Neural cell (in vitro differentiated cells): ENCODE measurements around the gene IGFBP2. TPM values are rescaled to one million over a fixed set of nuclear protein-coding genes. Genes with fewer than 3 reads are reported as not detected.

ENCODE experiments used
- H2AFZ ChIP-seq: fragments of 200-600, 300-800 bp; sonication (generic), shearing (Covaris generic); 2 replicates; pipeline ENCODE4 v1.6.0; 2014; ENCODE audit warnings: low read depth, mild to moderate bottlenecking, antibody characterized with exemption, low read length, moderate library complexity
- H3F3A ChIP-seq: fragments of 200-600 bp; shearing (Covaris generic); 2 replicates; pipeline ENCODE4 v1.6.1; 2016; ENCODE audit warnings: mild to moderate bottlenecking, moderate library complexity, mixed read lengths, antibody characterized with exemption, low read length; ENCODE audit not compliant: insufficient read depth, poor library complexity, severe bottlenecking
- H3K27ac ChIP-seq: fragments of 200-600, 300-800 bp; sonication (generic), shearing (Covaris generic); 2 replicates; pipeline ENCODE4 v1.5.1; 2014; ENCODE audit warnings: mild to moderate bottlenecking, low read length, moderate library complexity
- H3K27me3 ChIP-seq: fragments of 300-800, 200-600 bp; sonication (generic), shearing (Covaris generic); 2 replicates; pipeline ENCODE4 v1.6.0; 2014; ENCODE audit warnings: mild to moderate bottlenecking, low read depth, low read length, moderate library complexity; ENCODE audit not compliant: insufficient read depth
- H3K36me3 ChIP-seq: fragments of 300-800, 200-600 bp; sonication (generic), shearing (Covaris generic); 2 replicates; pipeline ENCODE4 v1.5.1; 2014; ENCODE audit warnings: mild to moderate bottlenecking, antibody characterized with exemption, low read length, moderate library complexity; ENCODE audit not compliant: insufficient read depth
- H3K4me2 ChIP-seq: fragments of 300-800, 200-600 bp; sonication (generic), shearing (Covaris generic); 2 replicates; pipeline ENCODE4 v1.6.0; 2014; ENCODE audit warnings: mild to moderate bottlenecking, low read length
- H3K4me3 ChIP-seq: fragments of 300-800, 200-600 bp; sonication (generic), shearing (Covaris generic); 2 replicates; pipeline ENCODE4 v1.5.1; 2014; ENCODE audit warnings: mild to moderate bottlenecking, low read length, moderate library complexity
- H3K79me2 ChIP-seq: fragments of 200-600 bp; shearing (Covaris generic); replicated peaks from 2 replicates; pipeline ENCODE4 v1.6.0; 2014; ENCODE audit warnings: mild to moderate bottlenecking, low read length, moderate library complexity; ENCODE audit not compliant: insufficient read depth
- H3K9ac ChIP-seq: fragments of 300-800, 200-600 bp; sonication (generic), shearing (Covaris generic); 2 replicates; pipeline ENCODE4 v1.6.1; 2016; ENCODE audit warnings: mild to moderate bottlenecking, low read length, mixed read lengths
- H3K9me2 ChIP-seq: fragments of 200-600 bp; shearing (Covaris generic); 2 replicates; pipeline ENCODE4 v1.6.1; 2016; ENCODE audit warnings: mild to moderate bottlenecking, low read length, mixed read lengths; ENCODE audit not compliant: insufficient read depth
- H3K9me3 ChIP-seq: fragments of 200-600, 300-800 bp; sonication (generic), shearing (Covaris generic); 2 replicates; pipeline ENCODE4 v1.6.1; 2016; ENCODE audit warnings: mild to moderate bottlenecking, mixed run types, low read length, moderate library complexity, mixed read lengths
- H4K20me1 ChIP-seq: fragments of 200-600 bp; shearing (Covaris generic); 2 replicates; pipeline ENCODE4 v1.6.1; 2016; ENCODE audit warnings: mild to moderate bottlenecking, mixed run types; ENCODE audit not compliant: insufficient read depth
- EP300 ChIP-seq: fragments of 450-650 bp; conservative IDR thresholded peaks from 2 replicates; pipeline ENCODE4 v1.6.1; 2014; ENCODE audit warnings: antibody characterized with exemption, mild to moderate bottlenecking, moderate library complexity; ENCODE audit not compliant: poor library complexity, severe bottlenecking
- EZH2 ChIP-seq: fragments of 200-600, 300-800 bp; shearing (Covaris generic), sonication (generic); IDR thresholded peaks from 2 replicates; pipeline ENCODE4 v1.6.1; 2014; ENCODE audit warnings: antibody characterized with exemption, low read length, borderline replicate concordance, mild to moderate bottlenecking; ENCODE audit not compliant: insufficient read depth, poor library complexity, severe bottlenecking
- POLR2AphosphoS5 ChIP-seq: IDR thresholded peaks from 2 replicates; pipeline ENCODE4 v1.6.1; 2012
- RAD21 ChIP-seq: fragments of 450-650 bp; conservative IDR thresholded peaks from 2 replicates; pipeline ENCODE4 v1.6.1; 2014; ENCODE audit warnings: antibody characterized with exemption, mild to moderate bottlenecking, moderate library complexity
- TAF1 ChIP-seq: IDR thresholded peaks from 2 replicates; pipeline ENCODE4 v1.6.1; 2012; ENCODE audit warnings: low read depth
- polyA plus RNA-seq: library from polyadenylated mRNA; depleted of rRNA; stranded (reverse); fragments of >200 nt; gene quantifications from 2 replicates; pipeline ENCODE4 v1.2.3, GENCODE V29; 2014
- TF ChIP-seq, protein P1 (sequence below): IDR thresholded peaks from 2 replicates; pipeline ENCODE4 v1.6.1; 2012; ENCODE audit warnings: borderline replicate concordance

The IGFBP2 gene
- polyA plus RNA-seq, 1 donor from 2014 or later = 150 TPM

DNA sequence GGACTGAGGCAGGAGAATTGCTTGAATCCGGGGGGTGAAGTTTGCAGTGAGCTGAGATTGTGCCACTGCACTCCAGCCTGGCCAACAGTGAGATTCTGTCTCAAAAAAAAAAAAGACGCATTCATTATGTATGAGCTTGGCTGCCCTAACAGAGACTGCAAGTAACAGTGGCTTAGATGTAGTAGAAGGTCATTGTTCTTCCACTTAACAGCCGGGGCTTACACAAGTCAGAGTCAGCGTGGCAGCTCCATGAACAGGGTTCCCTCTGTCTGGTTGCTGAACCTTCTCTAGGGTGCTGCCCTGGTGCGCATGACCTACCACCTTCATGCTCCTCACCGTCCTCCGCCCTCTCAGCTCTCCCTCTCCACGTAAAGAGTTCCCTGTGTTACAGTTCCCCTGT is 49.1 kb upstream of the IGFBP2 start:
- no peaks in the 10 kb centered on the region for H4K20me1 ChIP-seq
- H3K9me3 ChIP-seq = no peaks in the 10 kb centered on the region
- H3K9ac ChIP-seq = no peak overlapping the region
- no peak overlapping the region for H3K4me3 ChIP-seq
- TF ChIP-seq EP300 (no peak), POLR2AphosphoS5 (no peak), TAF1 (no peak), RAD21 (no peak), EZH2 (no peak)
- TF ChIP-seq, protein P1, sequence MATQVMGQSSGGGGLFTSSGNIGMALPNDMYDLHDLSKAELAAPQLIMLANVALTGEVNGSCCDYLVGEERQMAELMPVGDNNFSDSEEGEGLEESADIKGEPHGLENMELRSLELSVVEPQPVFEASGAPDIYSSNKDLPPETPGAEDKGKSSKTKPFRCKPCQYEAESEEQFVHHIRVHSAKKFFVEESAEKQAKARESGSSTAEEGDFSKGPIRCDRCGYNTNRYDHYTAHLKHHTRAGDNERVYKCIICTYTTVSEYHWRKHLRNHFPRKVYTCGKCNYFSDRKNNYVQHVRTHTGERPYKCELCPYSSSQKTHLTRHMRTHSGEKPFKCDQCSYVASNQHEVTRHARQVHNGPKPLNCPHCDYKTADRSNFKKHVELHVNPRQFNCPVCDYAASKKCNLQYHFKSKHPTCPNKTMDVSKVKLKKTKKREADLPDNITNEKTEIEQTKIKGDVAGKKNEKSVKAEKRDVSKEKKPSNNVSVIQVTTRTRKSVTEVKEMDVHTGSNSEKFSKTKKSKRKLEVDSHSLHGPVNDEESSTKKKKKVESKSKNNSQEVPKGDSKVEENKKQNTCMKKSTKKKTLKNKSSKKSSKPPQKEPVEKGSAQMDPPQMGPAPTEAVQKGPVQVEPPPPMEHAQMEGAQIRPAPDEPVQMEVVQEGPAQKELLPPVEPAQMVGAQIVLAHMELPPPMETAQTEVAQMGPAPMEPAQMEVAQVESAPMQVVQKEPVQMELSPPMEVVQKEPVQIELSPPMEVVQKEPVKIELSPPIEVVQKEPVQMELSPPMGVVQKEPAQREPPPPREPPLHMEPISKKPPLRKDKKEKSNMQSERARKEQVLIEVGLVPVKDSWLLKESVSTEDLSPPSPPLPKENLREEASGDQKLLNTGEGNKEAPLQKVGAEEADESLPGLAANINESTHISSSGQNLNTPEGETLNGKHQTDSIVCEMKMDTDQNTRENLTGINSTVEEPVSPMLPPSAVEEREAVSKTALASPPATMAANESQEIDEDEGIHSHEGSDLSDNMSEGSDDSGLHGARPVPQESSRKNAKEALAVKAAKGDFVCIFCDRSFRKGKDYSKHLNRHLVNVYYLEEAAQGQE = no peak
- no peaks in the 10 kb centered on the region for H3K9me2 ChIP-seq
- no peak overlapping the region for H3K27ac ChIP-seq
- H3K79me2 ChIP-seq = no peaks in the 10 kb centered on the region
- no peaks in the 10 kb centered on the region for H3F3A ChIP-seq
- no peak overlapping the region for H2AFZ ChIP-seq
- H3K27me3 ChIP-seq = no peaks in the 10 kb centered on the region
- H3K4me2 ChIP-seq = no peak overlapping the region
- no peaks in the 10 kb centered on the region for H3K36me3 ChIP-seq

DNA sequence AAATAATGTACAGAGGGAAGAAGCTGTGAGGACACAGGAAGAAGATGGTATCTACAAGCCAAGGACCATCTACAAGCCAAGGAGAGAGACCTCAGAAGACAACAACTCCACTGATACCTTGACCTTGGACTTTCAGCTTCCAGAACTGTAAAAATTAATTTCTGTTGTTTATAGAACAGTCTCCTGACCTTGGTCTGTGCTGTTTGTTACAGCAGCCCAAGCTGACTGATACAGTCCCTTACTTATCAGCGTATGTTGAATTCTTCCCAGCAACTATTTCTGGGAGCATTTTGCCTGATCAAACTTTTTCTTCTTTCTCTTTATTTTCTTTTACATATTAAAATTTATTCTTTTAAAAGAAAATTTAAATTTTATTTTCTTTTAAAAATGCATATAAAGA is 47.8 kb upstream of the IGFBP2 start:
- no peaks in the 10 kb centered on the region for H3F3A ChIP-seq
- no peaks in the 10 kb centered on the region for H3K79me2 ChIP-seq
- no peaks in the 10 kb centered on the region for H3K36me3 ChIP-seq
- no peak overlapping the region for H3K4me3 ChIP-seq
- no peak for TF ChIP-seq TAF1
- H2AFZ ChIP-seq = no peak overlapping the region
- H3K4me2 ChIP-seq = no peak overlapping the region
- no peaks in the 10 kb centered on the region for H3K27me3 ChIP-seq
- no peak overlapping the region for H3K9ac ChIP-seq
- H3K27ac ChIP-seq = no peak overlapping the region
- no peaks in the 10 kb centered on the region for H4K20me1 ChIP-seq
- H3K9me2 ChIP-seq = no peaks in the 10 kb centered on the region
- no peaks in the 10 kb centered on the region for H3K9me3 ChIP-seq

DNA sequence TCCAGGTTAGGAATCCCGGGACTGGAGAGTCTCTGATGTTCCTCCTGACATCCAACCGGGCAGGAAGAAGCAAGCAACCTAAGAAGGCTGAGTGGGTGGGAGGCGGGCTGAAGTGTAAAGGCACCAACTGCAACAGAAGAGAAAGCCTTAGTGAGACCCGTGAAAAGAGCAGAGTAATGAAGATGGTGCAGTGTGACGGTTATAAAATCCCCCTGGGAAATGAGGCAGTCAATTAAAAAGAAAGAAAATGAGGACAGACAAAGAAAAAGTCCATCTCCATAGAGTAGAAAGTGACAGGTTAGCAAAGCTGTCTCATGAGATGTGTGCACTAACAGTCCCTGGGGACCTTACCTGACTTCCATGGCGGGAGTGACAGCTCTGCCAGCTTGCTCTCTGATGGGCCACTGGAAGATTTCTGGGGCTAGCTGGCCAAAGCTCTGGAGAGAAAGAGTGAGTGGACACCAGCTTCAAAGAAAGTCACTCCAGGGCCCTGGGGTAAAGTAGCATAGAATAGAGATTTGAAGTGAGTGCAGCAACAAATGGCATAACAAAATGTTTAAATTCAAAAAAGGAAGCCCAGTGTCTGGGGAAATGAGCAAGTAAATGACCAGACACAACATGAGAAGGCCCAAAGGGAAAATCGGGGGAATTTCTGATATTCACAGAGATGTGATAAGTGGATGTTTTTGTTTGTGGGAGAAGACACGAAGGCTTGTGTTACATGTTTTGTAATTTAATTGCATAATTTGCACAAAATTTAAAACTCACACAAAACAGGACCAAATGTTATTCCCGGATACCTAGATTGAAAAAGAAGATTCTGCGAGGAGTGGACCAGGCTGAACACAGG is 44.1 kb upstream of the IGFBP2 start:
- no peaks in the 10 kb centered on the region for H4K20me1 ChIP-seq
- peak; percentile 62 for TF ChIP-seq POLR2AphosphoS5
- no peak for TF ChIP-seq EZH2
- TF ChIP-seq EP300 = peak; percentile 63
- no peaks in the 10 kb centered on the region for H3F3A ChIP-seq
- H3K27me3 ChIP-seq = no peaks in the 10 kb centered on the region
- no peaks in the 10 kb centered on the region for H3K36me3 ChIP-seq
- no peaks in the 10 kb centered on the region for H3K9me2 ChIP-seq
- H3K27ac ChIP-seq = no peak overlapping the region
- no peaks in the 10 kb centered on the region for H3K9me3 ChIP-seq
- no peak overlapping the region for H3K4me3 ChIP-seq
- H3K9ac ChIP-seq = no peak overlapping the region
- no peak overlapping the region for H2AFZ ChIP-seq
- H3K79me2 ChIP-seq = no peaks in the 10 kb centered on the region
- H3K4me2 ChIP-seq = no peak overlapping the region
